ENCODE results near the gene UTP4.

The UTP4 gene

DNA sequence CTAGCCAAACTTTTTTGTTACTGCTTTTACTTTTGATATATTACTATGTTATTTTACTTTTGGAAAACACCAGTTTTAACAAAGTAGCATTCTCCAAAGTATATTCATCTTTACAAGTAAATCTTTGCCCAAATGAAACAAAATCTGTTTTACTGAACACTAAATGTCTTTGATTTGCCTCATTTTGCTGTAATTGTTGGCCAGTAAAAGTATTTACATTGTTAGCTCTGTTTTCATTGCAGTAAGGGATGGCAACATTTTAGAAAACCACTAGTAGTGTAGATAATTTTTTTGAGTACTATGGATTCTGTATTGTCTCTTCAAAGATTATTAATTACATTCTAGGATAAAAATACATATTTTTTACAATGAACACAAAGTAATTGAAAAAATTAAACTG, 65.1 kb downstream of the UTP4 start:
- Histone ChIP-seq H3K4me2 (ENCODE audit: low read length) (no peak overlapping the region), H3K4me1 (peaks cover 12% of the 10 kb centered on the region), H3K9me3 (ENCODE audit: control insufficient read depth, low read length) (no peaks in the 10 kb centered on the region), H3K27ac (no peak overlapping the region), H3K9ac (no peak overlapping the region), H3K36me3 (ENCODE audit: control insufficient read depth, insufficient read depth, low read length) (no peaks in the 10 kb centered on the region), H3K79me2 (peaks cover 23% of the 10 kb centered on the region), H3K27me3 (ENCODE audit: control insufficient read depth, insufficient read depth, low read length) (no peaks in the 10 kb centered on the region), H3K4me3 (ENCODE audit: low read depth, low read length) (no peak overlapping the region), H2AFZ (no peak overlapping the region)
- TF ChIP-seq, protein P1, sequence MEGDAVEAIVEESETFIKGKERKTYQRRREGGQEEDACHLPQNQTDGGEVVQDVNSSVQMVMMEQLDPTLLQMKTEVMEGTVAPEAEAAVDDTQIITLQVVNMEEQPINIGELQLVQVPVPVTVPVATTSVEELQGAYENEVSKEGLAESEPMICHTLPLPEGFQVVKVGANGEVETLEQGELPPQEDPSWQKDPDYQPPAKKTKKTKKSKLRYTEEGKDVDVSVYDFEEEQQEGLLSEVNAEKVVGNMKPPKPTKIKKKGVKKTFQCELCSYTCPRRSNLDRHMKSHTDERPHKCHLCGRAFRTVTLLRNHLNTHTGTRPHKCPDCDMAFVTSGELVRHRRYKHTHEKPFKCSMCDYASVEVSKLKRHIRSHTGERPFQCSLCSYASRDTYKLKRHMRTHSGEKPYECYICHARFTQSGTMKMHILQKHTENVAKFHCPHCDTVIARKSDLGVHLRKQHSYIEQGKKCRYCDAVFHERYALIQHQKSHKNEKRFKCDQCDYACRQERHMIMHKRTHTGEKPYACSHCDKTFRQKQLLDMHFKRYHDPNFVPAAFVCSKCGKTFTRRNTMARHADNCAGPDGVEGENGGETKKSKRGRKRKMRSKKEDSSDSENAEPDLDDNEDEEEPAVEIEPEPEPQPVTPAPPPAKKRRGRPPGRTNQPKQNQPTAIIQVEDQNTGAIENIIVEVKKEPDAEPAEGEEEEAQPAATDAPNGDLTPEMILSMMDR (IDR thresholded peaks at IDR 0.05) = no peak

DNA sequence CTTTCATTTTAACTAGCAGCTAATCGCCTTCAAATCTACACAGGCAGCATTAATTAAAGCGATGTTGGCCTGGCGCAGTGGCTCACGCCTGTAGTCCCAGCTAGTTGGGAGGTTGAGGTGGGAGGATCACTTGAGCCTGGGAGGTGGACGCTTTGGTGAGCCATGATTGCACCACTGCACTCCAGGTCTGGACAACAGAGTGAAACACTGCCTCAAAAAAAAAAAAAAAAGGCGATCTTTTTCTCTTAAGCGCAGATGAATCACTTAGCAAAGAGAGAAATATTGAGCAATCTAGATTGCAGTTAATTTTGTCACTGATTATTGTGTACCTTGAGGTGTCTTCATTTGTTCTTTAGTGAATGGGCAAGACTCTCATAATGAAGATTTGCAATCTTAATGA, 66.9 kb downstream of the UTP4 start:
- Histone ChIP-seq H3K9me3 (ENCODE audit: control insufficient read depth, low read length) (no peaks in the 10 kb centered on the region), H3K4me1 (peaks cover 16% of the 10 kb centered on the region), H2AFZ (no peak overlapping the region), H3K79me2 (peaks cover 33% of the 10 kb centered on the region), H3K4me2 (ENCODE audit: low read length) (peak overlapping the region; percentile 26), H3K36me3 (ENCODE audit: control insufficient read depth, insufficient read depth, low read length) (no peaks in the 10 kb centered on the region), H3K4me3 (ENCODE audit: low read depth, low read length) (no peak overlapping the region), H3K27me3 (ENCODE audit: control insufficient read depth, insufficient read depth, low read length) (no peaks in the 10 kb centered on the region), H3K9ac (no peak overlapping the region), H3K27ac (no peak overlapping the region)
- TF ChIP-seq, protein P1 (IDR thresholded peaks at IDR 0.05) = no peak

DNA sequence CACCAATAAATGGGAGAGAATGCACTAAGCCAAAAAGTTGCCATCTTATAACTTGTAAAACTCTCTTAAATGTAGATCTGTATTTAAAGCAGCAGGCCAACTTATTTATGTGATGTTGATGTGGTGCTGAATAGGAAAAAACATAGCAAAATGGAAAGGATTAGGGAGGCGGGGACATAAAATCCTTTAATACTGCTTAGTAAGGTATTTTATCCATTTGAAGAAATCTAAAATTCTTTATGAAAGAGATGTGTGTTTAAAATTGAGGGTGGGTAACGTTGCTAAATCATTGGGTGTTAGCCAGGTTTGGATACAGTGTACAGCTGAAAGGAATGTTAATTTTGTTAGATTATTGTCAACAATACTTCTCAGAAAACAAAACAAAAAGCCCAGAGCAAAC, 68.8 kb downstream of the UTP4 start:
- TF ChIP-seq, protein P1 (IDR thresholded peaks at IDR 0.05) = no peak
- Histone ChIP-seq H3K9ac (no peak overlapping the region), H3K4me2 (ENCODE audit: low read length) (peak overlapping the region; percentile 13), H3K27me3 (ENCODE audit: control insufficient read depth, insufficient read depth, low read length) (no peaks in the 10 kb centered on the region), H3K4me3 (ENCODE audit: low read depth, low read length) (no peak overlapping the region), H3K79me2 (peaks cover 37% of the 10 kb centered on the region), H3K4me1 (peaks cover 17% of the 10 kb centered on the region), H3K9me3 (ENCODE audit: control insufficient read depth, low read length) (no peaks in the 10 kb centered on the region), H2AFZ (no peak overlapping the region), H3K36me3 (ENCODE audit: control insufficient read depth, insufficient read depth, low read length) (no peaks in the 10 kb centered on the region), H3K27ac (no peak overlapping the region)

DNA sequence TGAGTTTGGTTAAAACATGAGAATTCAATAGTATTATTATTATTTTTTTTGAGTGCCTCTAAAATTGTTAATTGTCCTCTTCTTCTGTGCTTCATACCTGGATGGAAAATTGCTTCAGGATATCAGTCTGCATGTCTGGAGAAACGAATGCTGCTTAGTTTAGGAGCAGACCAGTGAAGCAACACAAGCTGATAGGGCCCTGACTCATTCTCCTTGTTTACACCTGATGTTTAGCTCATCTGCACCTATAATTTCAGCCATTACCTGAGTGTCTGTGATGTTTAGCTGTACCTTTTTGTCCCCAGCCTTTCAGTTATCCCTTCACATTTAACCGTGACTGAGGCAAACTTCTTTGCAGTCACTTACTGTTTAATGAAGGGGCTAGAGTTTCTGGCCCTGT, 69.3 kb downstream of the UTP4 start:
- peak overlapping the region; percentile 13 for H3K4me2 ChIP-seq (ENCODE audit: low read length)
- H2AFZ ChIP-seq = no peak overlapping the region
- no peaks in the 10 kb centered on the region for H3K27me3 ChIP-seq (ENCODE audit: control insufficient read depth, insufficient read depth, low read length)
- TF ChIP-seq, protein P1 (IDR thresholded peaks at IDR 0.05) = no peak
- no peak overlapping the region for H3K9ac ChIP-seq
- no peak overlapping the region for H3K4me3 ChIP-seq (ENCODE audit: low read depth, low read length)
- peaks cover 17% of the 10 kb centered on the region for H3K4me1 ChIP-seq
- peaks cover 39% of the 10 kb centered on the region for H3K79me2 ChIP-seq
- no peaks in the 10 kb centered on the region for H3K36me3 ChIP-seq (ENCODE audit: control insufficient read depth, insufficient read depth, low read length)
- no peaks in the 10 kb centered on the region for H3K9me3 ChIP-seq (ENCODE audit: control insufficient read depth, low read length)
- H3K27ac ChIP-seq = peak overlapping the region; percentile 33

DNA sequence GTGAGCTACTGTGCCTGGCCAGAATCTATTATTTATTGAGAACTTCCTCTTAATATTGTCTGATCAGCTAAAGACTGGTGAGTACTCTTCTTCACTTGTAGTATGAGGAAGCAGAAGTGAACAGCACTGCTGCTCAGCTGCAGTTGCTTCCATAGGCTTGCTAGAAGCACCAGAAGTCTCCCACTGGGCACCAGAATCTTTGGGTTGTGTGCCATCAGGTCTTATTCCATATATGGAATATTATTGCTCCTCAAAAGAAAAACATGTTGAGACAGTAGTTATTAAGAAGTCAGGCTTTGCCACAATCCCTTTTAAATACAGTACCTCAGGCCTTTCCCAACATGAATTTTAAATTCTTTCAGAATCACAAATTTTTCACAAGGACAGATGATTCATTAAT, 71.7 kb downstream of the UTP4 start:
- H3K27ac ChIP-seq = peak overlapping the region; percentile 3

More for the DNA sequence above, 71.7 kb downstream of the UTP4 start:
- H3K4me2 ChIP-seq (ENCODE audit: low read length) = peak overlapping the region; percentile 43
- H3K36me3 ChIP-seq (ENCODE audit: control insufficient read depth, insufficient read depth, low read length) = no peaks in the 10 kb centered on the region
- no peaks in the 10 kb centered on the region for H3K27me3 ChIP-seq (ENCODE audit: control insufficient read depth, insufficient read depth, low read length)
- H3K4me3 ChIP-seq (ENCODE audit: low read depth, low read length) = no peak overlapping the region
- H3K9me3 ChIP-seq (ENCODE audit: control insufficient read depth, low read length) = no peaks in the 10 kb centered on the region
- H3K79me2 ChIP-seq = peaks cover 48% of the 10 kb centered on the region
- no peak overlapping the region for H2AFZ ChIP-seq
- no peak overlapping the region for H3K9ac ChIP-seq
- TF ChIP-seq, protein P1 (IDR thresholded peaks at IDR 0.05) = no peak
- H3K4me1 ChIP-seq = peaks cover 13% of the 10 kb centered on the region
